Tibial nerve (tissue), 3 donors: ENCODE data around the gene TAS2R43.

Experiments used
- CTCF ChIP-seq, 5 experiments: fragments of 200-600 bp in 3 of 5; fragments of 450-650 bp in 2 of 5; sonication (generic) in 3 of 5; IDR thresholded peaks; one replicate each; pipeline ENCODE4 v1.5.1; 2016 to 2019; ENCODE audit warnings: antibody characterized with exemption in 5 of 5, mild to moderate bottlenecking in 3 of 5, moderate library complexity in 2 of 5
- POLR2A ChIP-seq, 2 donors: fragments of 450-650 bp; IDR thresholded peaks; one replicate each; pipeline ENCODE4 v1.6.1; 2017; ENCODE audit warnings: antibody characterized with exemption in 2 of 2, mild to moderate bottlenecking in 2 of 2, moderate library complexity in 2 of 2

DNA sequence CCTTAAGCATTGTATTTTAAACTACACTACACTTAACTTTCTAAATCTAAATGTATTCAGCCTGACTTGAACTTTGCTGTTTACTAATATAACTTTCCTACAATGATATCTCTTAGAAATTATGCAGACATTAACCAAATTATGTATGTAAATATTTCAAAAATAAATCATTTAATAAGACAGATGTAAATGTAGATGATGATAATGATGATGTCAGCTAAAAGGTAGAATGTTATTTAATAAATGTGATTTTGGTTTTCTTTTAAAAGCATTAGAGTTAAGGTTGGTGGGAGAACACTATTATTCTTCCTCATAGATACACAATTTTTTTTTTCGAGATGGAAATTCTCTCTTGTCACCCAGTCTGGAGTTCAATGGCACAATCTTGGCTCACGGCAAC, 10.1 kb downstream of the TAS2R43 start:
- TF ChIP-seq CTCF (IDR thresholded peaks at IDR 0.05): no peak
- no peak for TF ChIP-seq POLR2A (IDR thresholded peaks at IDR 0.05)
